H1 (cell line): Measurements from ENCODE around the gene DENND5B. TPM values are rescaled to one million over a fixed set of nuclear protein-coding genes. Genes with fewer than 3 reads are reported as not detected.

Experiments used
- CHD7 ChIP-seq: fragments of 300-600 bp; sonication (generic); IDR thresholded peaks from 2 replicates; pipeline ENCODE4 v1.7.1; 2012; ENCODE audit warnings: low read length, moderate library complexity, mild to moderate bottlenecking, inconsistent platforms; ENCODE audit not compliant: insufficient replicate concordance
- EGR1 ChIP-seq: IDR thresholded peaks from 2 replicates; pipeline ENCODE4 v1.6.1; 2011; ENCODE audit warnings: low read depth, low read length, borderline replicate concordance
- JUND ChIP-seq: IDR thresholded peaks from 2 replicates; pipeline ENCODE4 v1.6.1; 2011; ENCODE audit warnings: mild to moderate bottlenecking, improper control_type of control experiment, low read length
- MAFK ChIP-seq: IDR thresholded peaks from 2 replicates; pipeline ENCODE4 v1.6.1; 2012; ENCODE audit warnings: low read depth, mild to moderate bottlenecking, improper control_type of control experiment, low read length
- NANOG ChIP-seq: IDR thresholded peaks from 2 replicates; pipeline ENCODE4 v1.6.1; 2011; ENCODE audit warnings: low read length, low read depth, mild to moderate bottlenecking, inconsistent platforms; ENCODE audit not compliant: insufficient read depth, poor library complexity, severe bottlenecking
- PHF8 ChIP-seq: fragments of 200-600 bp; sonication (generic); conservative IDR thresholded peaks from 2 replicates; pipeline ENCODE4 v1.7.1; 2012; ENCODE audit warnings: low read depth, mild to moderate bottlenecking, inconsistent platforms, low read length, moderate library complexity
- RAD21 ChIP-seq, 2 experiments: IDR thresholded peaks in 1 of 2; conservative IDR thresholded peaks in 1 of 2; 2 replicates each; pipeline ENCODE4 v1.6.1; 2011; ENCODE audit warnings: low read depth in 2 of 2, low read length in 2 of 2, improper control_type of control experiment in 1 of 2, inconsistent platforms in 1 of 2, mild to moderate bottlenecking in 1 of 2, moderate library complexity in 1 of 2
- RNF2 ChIP-seq: fragments of 200-900, 300-1000 bp; sonication (generic); IDR thresholded peaks from 2 replicates; pipeline ENCODE4 v1.7.1; 2016; ENCODE audit warnings: borderline replicate concordance, low read depth, mild to moderate bottlenecking, antibody characterized with exemption, low read length; ENCODE audit not compliant: poor library complexity, severe bottlenecking; ENCODE audit errors: missing control alignments
- SP1 ChIP-seq: IDR thresholded peaks from 2 replicates; pipeline ENCODE4 v1.6.1; 2011; ENCODE audit warnings: low read depth, low read length
- TBP ChIP-seq: IDR thresholded peaks from 2 replicates; pipeline ENCODE4 v1.6.1; 2011; ENCODE audit warnings: low read depth, low read length, improper control_type of control experiment
- YY1 ChIP-seq: IDR thresholded peaks from 2 replicates; pipeline ENCODE4 v1.6.1; 2011; ENCODE audit warnings: low read depth, mild to moderate bottlenecking, low read length
- polyA plus RNA-seq, 7 experiments: library from polyadenylated mRNA; depleted of rRNA in 3 of 7; stranded (reverse) in 5 of 7; unstranded in 2 of 7; fragments of >200 nt in 5 of 7; fragments of 200-250 nt in 2 of 7; gene quantifications; 1 replicate in 5 of 7; 2 replicates in 1 of 7; 4 replicates in 1 of 7; pipeline versions ENCODE4 v1.2.1 to v1.2.3, GENCODE V29; 2011 to 2013; ENCODE audit warnings: missing spikeins in 2 of 7, mixed read lengths in 2 of 7
- total RNA-seq: library from RNA; stranded (reverse); fragmentation: NEBNext Ultra II Directional; extraction: Animal tissue kit (Norgen Biotek cat#: 25700); gene quantifications from 2 replicates; pipeline ENCODE4 v1.2.1, GENCODE V29; 2021

DENND5B gene
- total and polyA plus RNA-seq, 2 of the 8 experiments (the other 6 are each of a cell fraction or from before 2014, with no cell fraction given) = 13.4 to 20.2 TPM

- TF ChIP-seq CHD7 (no peak), YY1 (no peak), RNF2 (no peak), JUND (no peak), PHF8 (no peak), NANOG (no peak), SP1 (no peak), EGR1 (no peak), MAFK (no peak), RAD21 (IDR thresholded peaks at IDR 0.05 in 1 of 2, conservative IDR thresholded peaks at IDR 0.05 in 1 of 2; ENCODE audit: low read depth in 2 of 2, low read length in 2 of 2) (no peak), TBP (no peak)
Observed at GRCh38 chr12:31558521-31558920, 32.4 kb downstream of the DENND5B start (continued).
